ENCODE measurements around the gene NPLOC4. TPM values are rescaled to one million over a fixed set of nuclear protein-coding genes. Genes with fewer than 3 reads are reported as not detected.

Gene NPLOC4
- total RNA-seq, 1 donor from 2014 or later: 103 TPM

DNA sequence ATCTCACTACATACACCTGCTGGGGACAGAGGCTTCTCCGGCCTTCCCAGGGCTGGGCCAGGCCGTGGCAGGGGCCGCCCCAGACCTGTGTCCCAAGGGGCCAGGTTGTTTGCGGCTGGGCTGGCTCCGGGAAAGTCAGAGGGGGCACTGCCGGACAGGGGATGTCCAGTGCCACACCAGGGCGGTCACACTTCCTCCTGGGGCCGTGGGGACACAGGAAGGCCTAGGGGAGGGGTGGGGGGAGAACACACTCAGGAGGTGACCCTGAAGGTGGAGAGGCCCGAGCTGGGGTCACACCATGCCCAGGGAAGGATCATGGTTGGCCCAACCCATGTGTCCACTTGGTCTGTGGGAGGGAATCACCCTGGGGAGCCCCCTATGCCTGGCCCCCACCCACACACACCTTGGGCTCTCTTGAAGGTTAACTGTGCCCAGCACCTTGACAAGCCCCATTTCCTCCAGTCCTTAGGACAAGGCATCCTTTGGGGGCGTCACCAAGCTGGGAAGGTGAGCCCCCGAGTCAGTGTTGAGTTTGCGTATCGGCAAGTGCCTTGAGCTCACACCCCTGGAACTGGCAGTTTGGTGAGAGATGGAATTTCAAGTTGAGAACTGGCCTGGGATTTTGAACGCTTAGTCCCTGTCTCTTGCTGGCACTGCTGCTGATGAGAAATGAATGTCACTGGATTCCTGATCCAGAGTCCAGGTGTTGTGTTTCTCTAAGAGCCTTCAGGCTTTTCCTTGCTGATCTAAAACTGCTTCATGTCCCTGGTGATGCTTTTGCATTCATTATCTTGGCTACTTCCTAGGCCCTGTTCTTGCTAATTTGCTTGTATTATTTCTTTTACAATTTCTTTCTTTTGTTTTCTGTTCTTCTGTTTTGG lies 116.7 kb downstream of the NPLOC4 start:
- no peak for DNase-seq (ENCODE audit: low read depth, low spot score)

DNA sequence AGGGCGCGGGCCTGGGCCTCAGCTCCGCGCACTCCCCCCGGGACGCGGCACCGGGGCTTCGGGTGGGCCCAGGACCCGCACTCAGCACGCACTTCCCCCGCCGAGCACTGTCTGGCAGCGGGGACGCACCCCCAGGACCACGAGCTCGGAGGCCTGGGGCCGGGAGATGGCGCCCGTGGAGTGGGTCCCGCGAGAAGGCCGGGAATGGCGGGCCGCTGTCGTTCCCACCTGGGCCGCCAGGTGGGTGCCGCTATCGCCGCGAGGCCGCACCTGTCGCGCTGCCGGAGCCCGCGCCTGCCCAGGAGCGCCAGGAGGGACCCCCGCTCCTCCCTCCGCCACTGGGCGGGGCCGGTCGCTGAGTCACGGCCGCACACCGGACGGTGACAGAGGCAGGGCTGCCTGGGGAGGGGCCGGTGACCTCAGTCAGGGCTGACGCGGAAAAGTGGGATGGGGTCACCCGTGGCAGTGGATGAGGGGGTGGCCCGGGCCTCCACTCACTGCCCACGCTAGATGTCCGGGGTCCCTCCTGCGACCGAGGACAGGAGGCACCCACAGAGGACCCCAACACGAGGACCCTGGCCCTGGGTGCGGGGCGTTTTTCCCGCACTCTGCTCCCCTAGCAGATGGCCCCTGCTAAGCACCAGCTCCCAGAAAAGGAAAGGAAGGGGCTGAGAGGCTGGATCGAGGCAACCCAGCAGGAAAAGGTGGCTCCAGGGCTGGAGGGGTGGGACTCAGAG lies 117.5 kb downstream of the NPLOC4 start:
- DNase-seq (ENCODE audit: low read depth, low spot score): no peak

DNA sequence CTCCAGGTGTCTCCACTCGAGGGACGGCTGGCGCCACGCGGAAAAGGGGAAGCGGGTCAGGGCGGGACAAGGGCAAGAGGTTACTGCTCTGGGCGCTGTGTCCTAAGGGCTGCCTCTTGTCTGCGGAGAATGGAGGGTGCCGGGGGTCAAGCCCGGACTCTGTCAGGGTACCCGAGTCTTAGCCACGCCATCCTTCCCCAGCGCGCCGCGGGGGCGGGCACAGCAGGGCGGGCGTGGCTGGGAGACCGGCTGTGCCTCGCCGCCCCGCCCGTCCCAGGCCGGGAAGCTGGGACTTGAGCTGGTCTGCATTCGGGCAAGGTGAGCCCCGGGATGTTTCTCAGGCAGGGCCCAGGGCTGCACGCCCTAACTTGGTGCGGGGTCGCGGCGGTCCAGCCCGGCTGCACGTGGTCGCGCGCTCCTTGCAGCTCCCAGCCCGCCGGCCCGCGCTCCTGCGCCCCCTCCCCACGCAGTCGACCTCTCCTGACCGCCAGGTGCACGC lies 118.1 kb downstream of the NPLOC4 start:
- no peak for DNase-seq (ENCODE audit: low read depth, low spot score)

DNA sequence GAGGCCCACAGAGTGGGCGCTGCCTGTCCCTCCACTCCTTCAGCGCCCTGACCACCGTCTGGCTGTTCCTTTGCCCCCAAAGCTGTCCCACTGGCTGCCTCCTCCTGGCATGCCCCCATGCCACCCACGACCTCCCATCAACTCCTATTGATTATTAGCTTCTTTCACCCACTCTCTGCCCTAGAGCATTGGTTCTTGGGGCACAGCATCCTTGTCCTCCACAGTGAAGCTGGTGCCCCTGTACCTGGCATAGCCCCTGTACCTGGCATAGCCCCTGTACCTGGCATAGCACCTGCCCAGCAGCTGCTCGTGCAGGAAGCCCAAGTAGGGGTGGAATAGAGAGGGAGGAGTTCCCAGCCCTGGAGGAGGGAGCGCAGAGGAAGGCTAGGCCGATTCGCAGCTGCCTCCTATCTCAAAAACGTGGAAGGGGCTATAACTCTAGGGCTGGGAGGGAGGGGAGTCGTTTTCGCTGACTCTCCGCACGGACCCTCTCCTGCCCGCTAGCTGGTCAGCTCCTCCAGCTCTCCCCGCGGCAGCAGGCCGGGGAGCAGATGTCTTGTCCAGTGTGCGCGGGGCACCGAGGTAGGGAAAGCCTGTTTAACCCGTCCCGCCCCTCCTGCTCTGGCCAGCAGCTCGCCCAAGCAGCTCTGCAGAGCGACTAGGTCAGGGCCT lies 118.7 kb downstream of the NPLOC4 start:
- DNase-seq (ENCODE audit: low read depth, low spot score): no peak

DNA sequence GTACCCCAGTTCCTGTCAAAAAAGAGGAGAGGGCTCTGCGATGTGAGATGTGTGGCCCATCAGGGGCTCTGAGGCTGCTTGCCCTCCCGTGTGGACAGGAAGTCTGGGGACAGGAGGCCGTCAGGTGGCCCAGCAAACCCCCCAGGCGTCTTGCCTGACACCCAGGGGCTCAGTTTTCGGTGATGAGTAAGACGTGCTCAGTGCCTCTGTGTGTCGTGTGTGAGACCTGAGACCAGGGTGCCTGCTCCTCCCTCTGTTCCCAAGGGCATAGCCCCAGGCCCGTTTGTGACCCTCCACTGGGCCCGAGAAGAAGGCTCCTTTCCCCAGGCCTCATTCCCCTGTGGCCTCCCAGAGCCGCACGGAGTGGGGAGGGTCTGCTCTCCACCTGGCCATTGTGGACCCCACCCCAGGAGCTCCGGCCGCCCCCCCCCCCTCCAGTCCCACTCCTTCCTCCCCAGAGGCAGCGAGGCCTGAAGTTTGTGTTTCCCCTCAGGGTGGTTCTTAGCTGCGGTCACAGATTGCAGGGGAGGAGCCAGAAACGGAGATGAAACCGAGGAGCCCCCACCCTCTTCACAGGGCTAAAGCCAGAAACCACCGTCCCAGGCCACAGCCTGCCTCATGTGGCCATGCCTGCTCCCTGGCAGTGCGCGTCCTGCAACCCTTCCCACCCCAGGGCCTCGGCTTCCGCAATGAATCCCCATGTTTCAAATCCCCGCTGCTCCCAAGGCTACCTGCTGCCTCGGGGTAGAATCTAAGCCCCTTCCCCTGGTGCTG lies 119.4 kb downstream of the NPLOC4 start:
- no peak for DNase-seq (ENCODE audit: low read depth, low spot score)

DNA sequence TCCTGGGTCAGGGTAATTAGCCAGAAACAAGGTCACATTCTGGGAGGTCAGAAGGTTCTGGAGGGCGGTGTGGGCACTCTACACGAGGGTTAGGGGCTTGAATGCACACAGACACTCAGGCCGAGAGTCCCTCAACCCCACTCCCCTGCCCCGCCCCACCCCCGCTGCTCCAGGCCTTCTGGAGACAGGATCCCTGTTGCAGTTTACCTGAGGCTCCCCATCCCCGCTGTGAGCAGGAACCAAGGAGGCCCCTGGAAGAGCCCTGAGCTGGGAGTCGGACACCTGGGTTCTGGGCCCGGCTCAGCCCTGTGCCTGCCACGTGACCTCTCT lies 119.9 kb downstream of the NPLOC4 start:
- DNase-seq (ENCODE audit: low read depth, low spot score): no peak

DNA sequence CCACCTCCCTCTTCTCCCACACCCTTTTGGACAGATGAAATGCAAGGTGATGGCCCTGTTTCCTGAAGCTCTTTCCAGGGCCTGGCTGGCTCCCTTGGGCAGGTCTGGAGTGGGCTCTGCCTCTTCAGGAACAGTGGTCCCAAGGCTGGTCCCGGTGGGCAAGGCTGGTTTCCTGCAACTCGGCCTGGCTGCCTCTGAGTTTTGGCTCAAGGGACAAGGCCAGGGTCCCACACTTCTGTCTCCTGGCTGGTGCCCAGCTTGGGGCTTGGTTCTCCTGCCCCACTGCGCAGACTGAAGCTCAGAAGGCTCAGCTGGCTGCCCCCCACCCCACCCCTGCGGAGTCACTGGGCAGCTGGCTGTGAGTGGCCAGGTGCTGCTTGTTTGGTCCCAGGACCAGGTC lies 120.5 kb downstream of the NPLOC4 start:
- DNase-seq (ENCODE audit: low read depth, low spot score): no peak

DNA sequence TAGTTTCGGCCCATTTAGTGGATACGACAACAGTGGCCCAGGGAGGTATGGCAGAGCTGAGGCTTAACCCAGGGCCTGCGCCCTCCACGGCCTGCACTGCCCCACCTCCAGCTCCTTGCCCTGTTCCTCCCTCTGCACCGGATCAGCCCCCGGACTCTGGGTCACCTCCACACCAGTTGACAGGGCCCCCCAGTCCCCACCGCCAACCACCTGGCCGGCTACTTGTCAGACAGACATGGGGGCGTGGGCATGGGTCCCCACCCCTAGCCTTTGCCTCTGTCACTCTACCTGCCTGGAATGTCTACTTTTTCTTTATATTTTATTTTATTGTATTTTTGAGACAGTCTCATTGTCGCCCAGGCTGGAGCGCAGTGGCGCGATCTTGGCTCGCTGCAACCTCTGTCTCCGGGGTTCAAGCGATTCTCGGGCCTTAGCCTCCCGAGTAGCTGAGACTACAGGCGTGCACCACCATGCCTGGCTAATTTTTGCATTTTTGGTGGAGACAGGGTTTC lies 121.3 kb downstream of the NPLOC4 start:
- DNase-seq (ENCODE audit: low read depth, low spot score): no peak

DNA sequence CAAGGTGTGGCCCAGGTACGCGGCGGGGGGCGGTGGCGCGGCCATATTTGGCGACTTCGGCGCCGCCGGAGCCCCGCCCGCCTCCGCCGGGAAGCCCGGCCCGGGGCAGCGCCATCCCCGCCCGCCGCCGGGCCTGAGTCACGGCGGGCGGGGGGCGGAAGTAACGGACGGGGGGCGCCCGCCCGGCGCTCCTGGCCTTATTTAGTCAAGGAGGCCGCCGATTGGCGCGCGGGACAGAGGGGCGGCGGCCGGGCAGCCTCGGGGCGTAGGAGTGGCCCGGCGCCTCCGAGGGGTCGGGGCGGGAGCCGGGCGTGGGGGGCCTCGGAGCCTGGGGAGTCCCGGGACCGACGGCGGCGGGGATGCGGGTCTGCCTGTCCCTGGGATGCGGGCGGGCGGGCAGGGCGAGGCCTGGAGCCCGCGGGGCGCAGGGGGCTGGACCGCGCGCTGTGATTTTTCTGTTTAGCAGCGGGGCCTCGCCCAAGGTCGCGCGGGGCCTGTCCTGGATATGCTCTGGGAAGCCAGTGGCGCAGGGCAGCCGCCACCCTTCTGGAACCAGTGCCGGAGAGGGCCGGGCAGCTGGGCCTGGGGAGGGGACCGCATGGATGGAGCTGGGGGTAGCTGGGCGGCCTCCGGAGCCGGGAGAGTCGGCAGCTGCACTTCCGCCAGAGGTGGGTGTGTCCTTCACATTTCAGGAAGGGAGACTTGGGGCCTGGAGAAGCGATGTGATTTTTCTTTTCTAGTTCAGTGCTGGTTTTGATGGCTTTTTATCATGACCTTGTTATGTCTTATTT lies 122.0 kb downstream of the NPLOC4 start:
- peak; percentile 33 for DNase-seq (ENCODE audit: low read depth, low spot score)

DNA sequence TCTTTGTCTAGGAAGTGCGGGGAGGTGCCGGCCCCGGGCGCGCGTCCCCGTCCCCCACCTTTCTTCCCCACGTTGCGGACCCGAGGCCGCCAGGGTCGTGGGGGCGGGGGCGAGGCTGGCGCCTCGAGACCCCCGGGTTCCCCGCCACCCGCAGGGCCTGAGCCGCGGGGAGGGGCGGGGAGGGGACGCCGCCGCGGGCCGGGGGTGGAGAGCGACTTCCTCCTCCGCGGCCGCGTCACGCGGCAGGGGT lies 122.5 kb downstream of the NPLOC4 start:
- no peak for DNase-seq (ENCODE audit: low read depth, low spot score)

DNA sequence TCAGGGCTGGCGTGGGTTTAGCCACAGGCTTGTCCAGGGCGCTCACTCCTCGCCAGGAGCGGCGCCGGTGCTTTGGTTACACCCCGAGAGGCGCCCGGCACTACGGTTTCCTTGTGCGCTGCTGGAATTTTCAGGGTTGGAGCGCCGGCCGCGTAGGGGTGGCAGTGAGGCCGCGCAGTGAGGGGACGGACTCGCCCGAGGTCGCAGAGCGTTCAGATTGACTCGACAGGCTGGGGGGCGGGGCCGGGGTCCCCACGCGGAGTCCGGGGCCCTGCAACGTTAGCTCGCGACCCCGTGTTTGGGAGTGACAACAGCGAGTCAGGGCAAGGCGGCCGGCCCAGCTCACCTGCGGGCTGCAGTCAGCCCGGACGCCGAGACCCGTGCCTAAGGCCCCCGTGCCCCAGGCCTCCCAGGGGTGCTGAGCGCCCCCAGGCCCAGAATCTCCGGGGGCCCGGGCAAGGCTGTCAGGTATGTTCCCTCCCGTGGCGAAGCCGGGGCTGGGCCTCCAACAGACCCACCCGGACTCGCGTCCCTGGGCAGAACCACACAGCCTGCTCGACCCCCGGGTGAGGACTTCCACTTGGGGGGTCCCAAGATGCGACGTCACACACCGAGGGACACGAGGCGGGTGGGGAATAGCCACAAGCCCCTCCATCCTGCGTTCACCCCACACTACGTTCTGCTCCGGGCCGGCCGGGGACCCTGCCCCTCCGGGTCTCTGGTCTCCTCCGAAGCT lies 123.0 kb downstream of the NPLOC4 start:
- DNase-seq (ENCODE audit: low read depth, low spot score): peak; percentile 41

DNA sequence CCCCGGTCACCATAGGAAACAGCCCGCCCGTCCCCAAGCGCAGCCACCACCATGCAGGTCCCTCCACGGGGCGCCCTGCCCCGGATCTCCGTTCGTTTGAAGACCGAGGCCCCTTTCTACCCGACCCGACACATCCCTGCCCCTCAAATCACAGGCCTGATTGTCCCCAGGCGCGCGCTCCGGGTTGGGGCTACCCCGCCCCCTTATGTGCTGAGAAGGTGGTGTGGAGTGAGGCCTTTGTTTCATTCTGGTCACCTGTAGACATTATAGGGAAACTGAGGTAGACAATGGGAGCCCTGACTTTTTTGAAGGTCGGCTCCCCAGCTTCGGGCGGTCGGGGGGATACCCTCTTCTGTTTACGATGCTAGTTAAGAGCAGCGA lies 123.5 kb downstream of the NPLOC4 start:
- DNase-seq (ENCODE audit: low read depth, low spot score): no peak

DNA sequence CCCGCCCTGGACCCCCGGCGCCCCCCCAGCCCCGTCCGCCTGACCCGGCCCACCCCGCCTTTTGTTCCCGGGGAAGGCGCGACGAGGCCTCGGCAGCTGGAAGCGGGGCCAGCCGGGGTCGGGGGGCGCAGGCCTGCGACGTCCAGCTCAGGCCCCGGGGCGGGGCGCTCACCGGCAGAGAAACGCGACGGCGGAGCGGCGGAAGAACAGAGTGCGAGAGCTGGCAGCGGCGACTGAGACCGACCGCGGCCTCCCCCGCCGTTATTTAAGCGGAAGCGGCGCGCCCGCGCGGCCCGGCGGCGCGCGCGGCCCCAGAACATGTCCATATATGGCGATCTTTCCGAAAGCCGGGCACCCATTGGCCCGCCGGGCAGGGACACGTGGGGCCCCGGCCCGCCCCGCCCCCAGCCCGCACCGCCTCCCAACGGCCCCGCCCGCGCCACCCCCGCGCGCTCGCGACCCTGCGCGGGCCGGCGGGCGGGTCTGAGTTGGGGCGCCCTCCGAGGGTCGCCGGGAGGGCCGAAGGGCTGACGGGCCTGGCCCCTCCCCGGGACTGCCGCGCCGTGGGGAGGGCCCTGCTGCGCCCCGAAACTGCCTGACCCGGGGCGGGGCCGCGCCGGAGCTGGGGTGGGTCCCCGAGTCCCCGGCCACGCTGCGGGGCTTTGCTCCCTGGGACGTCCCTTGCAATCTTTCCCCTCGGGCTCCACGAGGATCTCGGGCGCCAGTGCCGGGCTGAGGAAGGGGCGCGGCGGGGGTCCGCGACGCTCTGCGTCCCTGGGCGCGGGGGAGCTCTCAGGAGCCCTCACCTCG lies 124.1 kb downstream of the NPLOC4 start, which contains the start of gene ACTG1:
ACTG1 (minus strand) TSS at position 238 of the 810 bp plus-strand sequence. CDS start 445 bp downstream, outside the sequence.
- DNase-seq (ENCODE audit: low read depth, low spot score): peak; percentile 64

DNA sequence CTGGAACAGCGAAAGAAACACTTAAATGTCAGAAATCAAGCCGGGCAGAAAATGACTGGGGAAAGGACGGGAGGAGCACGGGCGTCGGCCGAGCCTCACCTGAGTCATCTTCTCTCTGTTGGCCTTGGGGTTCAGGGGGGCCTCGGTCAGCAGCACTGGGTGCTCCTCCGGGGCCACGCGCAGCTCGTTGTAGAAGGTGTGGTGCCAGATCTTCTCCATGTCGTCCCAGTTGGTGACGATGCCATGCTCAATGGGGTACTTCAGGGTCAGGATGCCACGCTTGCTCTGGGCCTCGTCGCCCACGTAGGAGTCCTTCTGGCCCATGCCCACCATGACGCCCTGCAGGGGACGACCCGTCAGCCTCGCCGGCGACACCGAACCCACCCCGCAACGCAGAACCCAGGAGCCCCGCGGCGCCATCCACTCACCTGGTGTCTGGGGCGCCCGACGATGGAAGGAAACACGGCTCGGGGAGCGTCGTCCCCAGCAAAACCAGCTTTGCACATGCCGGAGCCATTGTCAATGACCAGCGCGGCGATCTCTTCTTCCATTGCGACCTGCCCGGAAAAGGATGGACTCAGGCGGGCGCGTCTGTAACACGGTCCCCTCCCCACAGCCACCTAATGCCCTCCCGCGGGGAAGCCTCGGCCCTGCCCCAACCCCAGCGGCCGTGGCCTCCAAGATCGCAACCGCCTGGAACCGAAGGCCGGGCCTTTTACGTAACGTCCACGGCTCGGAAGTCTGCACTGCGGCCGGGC lies 124.9 kb downstream of the NPLOC4 start:
- DNase-seq (ENCODE audit: low read depth, low spot score): no peak

DNA sequence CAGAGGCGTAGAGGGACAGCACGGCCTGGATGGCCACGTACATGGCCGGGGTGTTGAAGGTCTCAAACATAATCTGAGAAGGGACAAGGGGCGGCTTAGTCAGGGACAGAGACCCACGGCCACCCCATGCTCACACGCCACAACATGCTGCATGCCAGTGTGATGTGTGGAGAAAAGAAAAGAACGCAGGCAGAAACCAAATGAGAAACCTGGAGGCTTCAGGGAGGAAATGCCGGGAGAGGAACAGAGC lies 125.4 kb downstream of the NPLOC4 start:
- DNase-seq (ENCODE audit: low read depth, low spot score): no peak

DNA sequence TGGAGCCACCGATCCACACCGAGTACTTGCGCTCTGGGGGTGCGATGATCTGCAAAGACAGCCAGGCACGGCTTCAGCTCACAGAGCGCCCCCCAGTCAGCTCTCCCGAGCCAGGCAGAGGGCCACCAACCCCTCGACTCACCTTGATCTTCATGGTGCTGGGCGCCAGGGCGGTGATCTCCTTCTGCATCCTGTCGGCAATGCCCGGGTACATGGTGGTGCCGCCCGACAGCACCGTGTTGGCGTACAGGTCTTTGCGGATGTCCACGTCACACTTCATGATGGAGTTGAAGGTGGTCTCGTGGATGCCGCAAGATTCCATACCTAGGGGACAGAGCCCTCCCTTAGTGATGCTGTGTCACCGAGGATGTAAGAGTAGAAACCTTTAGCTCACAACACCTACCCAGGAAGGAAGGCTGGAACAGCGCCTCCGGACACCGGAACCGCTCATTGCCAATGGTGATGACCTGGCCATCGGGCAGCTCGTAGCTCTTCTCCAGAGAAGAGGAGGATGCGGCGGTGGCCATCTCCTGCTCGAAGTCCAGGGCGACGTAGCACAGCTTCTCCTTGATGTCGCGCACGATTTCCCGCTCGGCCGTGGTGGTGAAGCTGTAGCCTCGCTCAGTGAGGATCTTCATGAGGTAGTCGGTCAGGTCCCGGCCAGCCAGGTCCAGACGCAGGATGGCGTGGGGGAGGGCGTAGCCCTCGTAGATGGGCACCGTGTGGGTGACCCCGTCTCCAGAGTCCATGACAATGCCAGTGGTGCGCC lies 125.9 kb downstream of the NPLOC4 start:
- no peak for DNase-seq (ENCODE audit: low read depth, low spot score)

DNA sequence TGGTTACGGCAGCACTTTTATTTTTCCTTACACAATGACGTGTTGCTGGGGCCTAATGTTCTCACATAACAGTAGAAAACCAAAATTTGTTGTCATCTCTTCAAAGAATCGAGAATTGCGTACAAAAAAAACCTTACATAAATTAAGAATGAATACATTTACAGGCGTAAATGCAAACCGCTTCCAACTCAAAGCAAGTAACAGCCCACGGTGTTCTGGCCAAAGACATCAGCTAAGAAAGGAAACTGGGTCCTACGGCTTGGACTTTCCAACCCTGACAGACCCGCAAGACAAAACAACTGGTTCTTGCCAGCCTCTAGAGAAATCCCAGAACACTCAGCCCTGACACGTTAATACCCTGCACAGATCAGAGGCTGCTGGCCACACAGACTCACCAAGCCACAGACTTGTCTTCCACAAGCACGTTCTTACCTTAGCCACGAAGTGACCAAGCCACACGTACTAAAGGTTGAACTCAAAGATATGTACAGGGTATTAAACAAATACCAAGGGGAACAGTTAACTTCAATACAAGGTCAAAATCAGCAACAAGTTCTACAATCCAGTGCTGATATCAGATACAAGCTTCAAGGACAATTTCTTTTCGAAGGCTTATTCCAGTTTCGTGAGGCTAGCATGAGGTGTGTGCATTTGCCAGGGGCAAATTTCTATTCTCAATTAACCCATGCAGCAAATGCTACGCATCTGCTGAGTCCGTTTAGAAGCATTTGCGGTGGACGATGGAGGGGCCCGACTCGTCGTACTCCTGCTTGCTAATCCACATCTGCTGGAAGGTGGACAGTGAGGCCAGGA lies 126.7 kb downstream of the NPLOC4 start:
- no peak for DNase-seq (ENCODE audit: low read depth, low spot score)
